Endothelial cell of umbilical vein (primary cell): ENCODE data around the gene SNX5. TPM values are rescaled to one million over a fixed set of nuclear protein-coding genes. Genes with fewer than 3 reads are reported as not detected.

Experiments used
- BruUV-seq: library from RNA; stranded (reverse); fragments of 400-500 nt; replicated peaks from 2 replicates; lab custom pipeline; 2021; lab: Mats Ljungman, UMichigan
- CTCF ChIA-PET: fragments of 300-600, 350-600 bp; sonication (Branson Sonifier 250); formaldehyde crosslinking; loops from one replicate; lab custom pipeline; 2021; ENCODE audit warnings: antibody characterized with exemption, inconsistent platforms; lab: Charles Lee
- POLR2A ChIA-PET: fragments of 300-600, 350-600 bp; sonication (Branson Sonifier 250); formaldehyde crosslinking; loops from one replicate; lab custom pipeline; 2021; ENCODE audit warnings: antibody characterized with exemption, inconsistent platforms; lab: Charles Lee
- DNase-seq: peaks from one replicate; pipeline ENCODE4 v3.0.0-alpha.2; 2011; ENCODE audit warnings: low read depth, low spot score
- FAIRE-seq: peaks from 2 replicates; lab custom pipeline; 2011; peaks lifted over from hg19 to GRCh38; lab: Jason Lieb, UNC
- H2AFZ ChIP-seq: 2 replicates; pipeline ENCODE4 v1.6.0; 2012; ENCODE audit warnings: low read depth, low read length, control low read depth, inconsistent platforms
- H3K27ac ChIP-seq: 2 replicates; pipeline ENCODE4 v1.5.1; 2011; ENCODE audit warnings: low read depth, mild to moderate bottlenecking, control low read depth, low read length, moderate library complexity; ENCODE audit not compliant: insufficient read depth
- H3K27me3 ChIP-seq, 2 experiments: 2 replicates each; pipeline versions ENCODE4 v1.6.0 to v1.6.1; 2011; ENCODE audit warnings: low read length in 2 of 2, mixed read lengths in 1 of 2; ENCODE audit not compliant: control insufficient read depth in 2 of 2, insufficient read depth in 2 of 2
- H3K36me3 ChIP-seq, 2 experiments: 2 replicates in 1 of 2; 3 replicates in 1 of 2; pipeline ENCODE4 v1.5.1; 2011; ENCODE audit warnings: low read length in 2 of 2, mild to moderate bottlenecking in 1 of 2, moderate library complexity in 1 of 2; ENCODE audit not compliant: control insufficient read depth in 2 of 2, insufficient read depth in 2 of 2; ENCODE audit errors: extremely low read depth in 1 of 2
- H3K4me1 ChIP-seq: 3 replicates; pipeline ENCODE4 v1.5.1; 2011; ENCODE audit warnings: mild to moderate bottlenecking, low read length; ENCODE audit not compliant: control insufficient read depth, insufficient read depth; ENCODE audit errors: extremely low read depth
- H3K4me2 ChIP-seq: 2 replicates; pipeline ENCODE4 v1.6.1; 2011; ENCODE audit warnings: low read length, control low read depth, mixed read lengths; ENCODE audit not compliant: insufficient read depth
- H3K4me3 ChIP-seq, 3 experiments: fragments of 200-600 bp in 1 of 3; sonication (generic), shearing (Covaris generic) in 1 of 3; replicated peaks in 1 of 3; 2 replicates each; pipeline ENCODE4 v1.5.1; 2011 to 2016; ENCODE audit warnings: control low read depth in 3 of 3, low read length in 3 of 3, mild to moderate bottlenecking in 2 of 3, inconsistent platforms in 1 of 3, low read depth in 1 of 3, moderate library complexity in 1 of 3; ENCODE audit not compliant: insufficient read depth in 1 of 3
- H3K79me2 ChIP-seq: 2 replicates; pipeline ENCODE4 v1.6.0; 2012; ENCODE audit warnings: low read length, inconsistent platforms; ENCODE audit not compliant: control insufficient read depth, insufficient read depth
- H3K9ac ChIP-seq: replicated peaks from 2 replicates; pipeline ENCODE3; 2011; ENCODE audit warnings: low read length, control low read depth; ENCODE audit not compliant: insufficient read depth; ENCODE audit errors: extremely low read depth
- H3K9me1 ChIP-seq: replicated peaks from 3 replicates; pipeline ENCODE4 v1.6.0; 2011; ENCODE audit warnings: mild to moderate bottlenecking, low read length; ENCODE audit not compliant: control insufficient read depth, insufficient read depth; ENCODE audit errors: extremely low read depth
- H3K9me3 ChIP-seq: replicated peaks from 2 replicates; pipeline ENCODE4 v1.5.1; 2012; ENCODE audit warnings: low read length, inconsistent platforms; ENCODE audit not compliant: control insufficient read depth, insufficient read depth
- H4K20me1 ChIP-seq: replicated peaks from 2 replicates; pipeline ENCODE3; 2011; ENCODE audit warnings: mild to moderate bottlenecking, low read length; ENCODE audit not compliant: control insufficient read depth, insufficient read depth; ENCODE audit errors: extremely low read depth
- EZH2 ChIP-seq: IDR thresholded peaks from 2 replicates; pipeline ENCODE4 v1.6.1; 2012; ENCODE audit warnings: borderline replicate concordance, low read depth, mild to moderate bottlenecking, moderate library complexity, low read length, inconsistent platforms; ENCODE audit not compliant: severe bottlenecking
- FOS ChIP-seq: IDR thresholded peaks from 2 replicates; pipeline ENCODE4 v1.6.1; 2011; ENCODE audit warnings: mild to moderate bottlenecking, low read length, moderate library complexity, borderline replicate concordance; ENCODE audit not compliant: insufficient read depth
- GATA2 ChIP-seq: IDR thresholded peaks from 2 replicates; pipeline ENCODE4 v1.7.0; 2011; ENCODE audit warnings: low read depth, mild to moderate bottlenecking, moderate library complexity, mixed read lengths, low read length; ENCODE audit not compliant: insufficient read length, insufficient read depth
- JUN ChIP-seq: IDR thresholded peaks from 2 replicates; pipeline ENCODE4 v1.6.1; 2011; ENCODE audit warnings: borderline replicate concordance, low read depth; ENCODE audit not compliant: insufficient read length, insufficient read depth
- MYC ChIP-seq: IDR thresholded peaks from one replicate; pipeline ENCODE4 v1.6.1; 2011; ENCODE audit warnings: mild to moderate bottlenecking, low read depth, low read length
- POLR2A ChIP-seq: IDR thresholded peaks from 2 replicates; pipeline ENCODE4 v1.6.1; 2012; ENCODE audit warnings: low read depth, mild to moderate bottlenecking, control low read depth, low read length
- POLR2AphosphoS5 ChIP-seq: IDR thresholded peaks from 2 replicates; pipeline ENCODE4 v1.6.1; 2012; ENCODE audit warnings: low read depth, mild to moderate bottlenecking, control low read depth, low read length, moderate library complexity; ENCODE audit not compliant: insufficient read depth
- dilution Hi-C: fragments of 300-500 bp; cut with MboI; formaldehyde crosslinking; loops from one replicate; pipeline ENCODE4 v1.15.0; 2019; ENCODE audit warnings: low sequenced_read_pairs; ENCODE audit not compliant: extremely low pct_ligation_motif_present
- intact Hi-C: fragments of 100-400 bp; cut with micrococcal nuclease; formaldehyde crosslinking; loops from one replicate; pipeline ENCODE4 v1.10.0; 2022
- polyA plus RNA-seq, 4 experiments: library from polyadenylated mRNA; depleted of rRNA in 3 of 4; stranded (reverse) in 3 of 4; unstranded in 1 of 4; fragments of >200 nt; gene quantifications; 2 replicates each; pipeline versions ENCODE4 v1.2.1 to v1.2.3, GENCODE V29; 2011 to 2012; ENCODE audit warnings: missing spikeins in 1 of 4
- total RNA-seq: library from RNA; stranded (reverse); gene quantifications from 2 replicates; pipeline ENCODE4 v1.2.3, GENCODE V29; 2021
- TF ChIP-seq, protein P1 (sequence below), 2 donors: IDR thresholded peaks; 1 replicate in 1 of 2; 2 replicates in 1 of 2; pipeline ENCODE4 v1.5.1; 2011; ENCODE audit warnings: low read length in 2 of 2, mild to moderate bottlenecking in 2 of 2, moderate library complexity in 2 of 2, control low read depth in 1 of 2, inconsistent platforms in 1 of 2, low read depth in 1 of 2; ENCODE audit not compliant: insufficient read depth in 1 of 2; ENCODE audit errors: extremely low read depth in 1 of 2
- TF ChIP-seq, protein P2 (sequence below): IDR thresholded peaks from 2 replicates; pipeline ENCODE4 v1.6.1; 2011; ENCODE audit not compliant: insufficient read depth, insufficient read length

SNX5 gene
- total and polyA plus RNA-seq, 2 donors (not counting 3 experiments of a cell fraction or from before 2014, with no cell fraction given): 76.2 to 121 TPM

DNA sequence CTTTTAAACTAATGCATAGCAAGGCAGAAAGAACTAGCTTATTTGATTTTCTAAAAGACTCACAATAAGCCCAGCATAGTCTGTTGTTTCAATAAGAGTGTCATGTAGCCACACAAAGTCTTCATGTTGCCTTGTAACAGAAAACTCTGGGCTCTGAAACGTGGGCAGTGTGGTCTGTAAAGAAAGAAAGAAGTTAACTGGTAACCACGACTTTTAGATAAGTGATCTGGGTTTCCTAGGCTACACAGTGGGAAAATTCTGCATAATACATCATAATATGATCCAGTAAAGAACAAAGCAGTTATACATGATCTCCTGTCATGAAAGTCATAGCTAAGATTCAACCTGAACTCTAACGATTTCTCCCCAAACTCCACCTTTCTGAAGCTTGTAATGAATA, 13.3 kb downstream of the SNX5 start:
- intact Hi-C loops: loop anchor here (5.0 kb wide), 1 partner anchor 322 kb away; no protein-coding TSS in a partner anchor

More for the DNA sequence above, 13.3 kb downstream of the SNX5 start:
- Histone ChIP-seq H3K4me3 (no peak overlapping the region), H3K4me1 (peaks cover 24% of the 10 kb centered on the region), H3K4me2 (no peak overlapping the region), H3K9me3 (no peaks in the 10 kb centered on the region), H4K20me1 (no peaks in the 10 kb centered on the region), H3K79me2 (peaks cover 94% of the 10 kb centered on the region), H3K36me3 (peaks cover 34 to 43% of the 10 kb centered on the region in 2 experiments), H3K9me1 (no peaks in the 10 kb centered on the region), H3K27ac (no peak overlapping the region), H2AFZ (no peak overlapping the region), H3K27me3 (no peaks in the 10 kb centered on the region), H3K9ac (no peak overlapping the region)
- DNase-seq (no peak), FAIRE-seq (peak; percentile 74)
- ChIA-PET CTCF (interaction anchor here (1.6 to 6.0 kb wide), 4 partner anchors 10 to 40 kb away, joined by 4 to 93 read pairs (median 42); partner anchors contain the start of genes MGME1 and SNX5), POLR2A (no interaction called here)
- dilution Hi-C loops: no loop called here
- BruUV-seq: no TSS peak
- TF ChIP-seq EZH2 (no peak), GATA2 (no peak), FOS (no peak), POLR2AphosphoS5 (no peak), MYC (no peak), JUN (no peak), POLR2A (no peak)
- TF ChIP-seq, protein P1, sequence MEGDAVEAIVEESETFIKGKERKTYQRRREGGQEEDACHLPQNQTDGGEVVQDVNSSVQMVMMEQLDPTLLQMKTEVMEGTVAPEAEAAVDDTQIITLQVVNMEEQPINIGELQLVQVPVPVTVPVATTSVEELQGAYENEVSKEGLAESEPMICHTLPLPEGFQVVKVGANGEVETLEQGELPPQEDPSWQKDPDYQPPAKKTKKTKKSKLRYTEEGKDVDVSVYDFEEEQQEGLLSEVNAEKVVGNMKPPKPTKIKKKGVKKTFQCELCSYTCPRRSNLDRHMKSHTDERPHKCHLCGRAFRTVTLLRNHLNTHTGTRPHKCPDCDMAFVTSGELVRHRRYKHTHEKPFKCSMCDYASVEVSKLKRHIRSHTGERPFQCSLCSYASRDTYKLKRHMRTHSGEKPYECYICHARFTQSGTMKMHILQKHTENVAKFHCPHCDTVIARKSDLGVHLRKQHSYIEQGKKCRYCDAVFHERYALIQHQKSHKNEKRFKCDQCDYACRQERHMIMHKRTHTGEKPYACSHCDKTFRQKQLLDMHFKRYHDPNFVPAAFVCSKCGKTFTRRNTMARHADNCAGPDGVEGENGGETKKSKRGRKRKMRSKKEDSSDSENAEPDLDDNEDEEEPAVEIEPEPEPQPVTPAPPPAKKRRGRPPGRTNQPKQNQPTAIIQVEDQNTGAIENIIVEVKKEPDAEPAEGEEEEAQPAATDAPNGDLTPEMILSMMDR (IDR thresholded peaks at IDR 0.05; ENCODE audit: extremely low read depth in 1 of 2, insufficient read depth in 1 of 2, low read depth in 1 of 2, low read length in 2 of 2): no peak
- TF ChIP-seq, protein P2, sequence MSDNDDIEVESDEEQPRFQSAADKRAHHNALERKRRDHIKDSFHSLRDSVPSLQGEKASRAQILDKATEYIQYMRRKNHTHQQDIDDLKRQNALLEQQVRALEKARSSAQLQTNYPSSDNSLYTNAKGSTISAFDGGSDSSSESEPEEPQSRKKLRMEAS: no peak
